ENCODE measurements around the gene CREG2.

CREG2 gene

DNA sequence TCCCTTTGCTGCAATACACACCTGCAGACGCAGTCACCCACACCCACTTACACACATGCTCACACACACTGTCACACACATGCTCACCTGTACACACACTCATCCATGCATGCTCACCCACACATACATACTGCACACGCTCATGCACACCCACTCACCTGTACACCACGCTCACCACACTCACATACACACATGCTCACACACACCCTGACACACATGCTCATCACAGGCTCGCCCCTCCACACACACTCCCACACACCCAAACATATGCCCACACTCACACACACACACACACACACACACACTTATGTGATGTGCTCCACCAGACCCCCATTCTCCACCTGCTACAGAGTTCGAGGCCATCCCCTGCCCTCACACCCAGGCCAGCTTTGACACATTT, 22.8 kb upstream of the CREG2 start:
- Histone ChIP-seq H3K9ac (ENCODE audit: low read length in 5 of 5) (no peak overlapping the region), H3K27me3 (ENCODE audit: control insufficient read depth in 5 of 5, insufficient read depth in 4 of 5, low read length in 5 of 5) (peaks cover 0 to 9% (median 3%) of the 10 kb centered on the region in 5 donors), H3K27ac (ENCODE audit: low read depth, low read length) (no peak overlapping the region), H3K4me3 (ENCODE audit: low read depth in 1 of 5, low read length in 5 of 5) (no peak overlapping the region), H3K36me3 (ENCODE audit: control insufficient read depth in 5 of 5, insufficient read depth in 5 of 5, low read length in 5 of 5) (no peaks in the 10 kb centered on the region), H3K4me1 (ENCODE audit: control insufficient read depth in 5 of 5, insufficient read depth in 5 of 5, low read length in 5 of 5) (no peaks in the 10 kb centered on the region), H3K9me3 (ENCODE audit: control insufficient read depth in 5 of 5, low read length in 5 of 5) (peaks cover 0 to 3% (median 0%) of the 10 kb centered on the region in 5 donors)

- no peaks in the 10 kb centered on the region for H3K4me1 ChIP-seq (ENCODE audit: control insufficient read depth in 5 of 5, insufficient read depth in 5 of 5, low read length in 5 of 5)
- no peak overlapping the region for H3K9ac ChIP-seq (ENCODE audit: low read length in 5 of 5)
- no peaks in the 10 kb centered on the region for H3K9me3 ChIP-seq (ENCODE audit: control insufficient read depth in 5 of 5, low read length in 5 of 5)
- no peak overlapping the region for H3K27ac ChIP-seq (ENCODE audit: low read depth, low read length)
- H3K36me3 ChIP-seq (ENCODE audit: control insufficient read depth in 5 of 5, insufficient read depth in 5 of 5, low read length in 5 of 5) = no peaks in the 10 kb centered on the region
- H3K4me3 ChIP-seq (ENCODE audit: low read depth in 1 of 5, low read length in 5 of 5) = no peak overlapping the region
- H3K27me3 ChIP-seq (ENCODE audit: control insufficient read depth in 5 of 5, insufficient read depth in 4 of 5, low read length in 5 of 5) = peaks cover 0 to 11% (median 3%) of the 10 kb centered on the region in 5 donors
These were observed 22.4 kb upstream of the CREG2 start for GRCh38 chr2:101409699-101410098.

DNA sequence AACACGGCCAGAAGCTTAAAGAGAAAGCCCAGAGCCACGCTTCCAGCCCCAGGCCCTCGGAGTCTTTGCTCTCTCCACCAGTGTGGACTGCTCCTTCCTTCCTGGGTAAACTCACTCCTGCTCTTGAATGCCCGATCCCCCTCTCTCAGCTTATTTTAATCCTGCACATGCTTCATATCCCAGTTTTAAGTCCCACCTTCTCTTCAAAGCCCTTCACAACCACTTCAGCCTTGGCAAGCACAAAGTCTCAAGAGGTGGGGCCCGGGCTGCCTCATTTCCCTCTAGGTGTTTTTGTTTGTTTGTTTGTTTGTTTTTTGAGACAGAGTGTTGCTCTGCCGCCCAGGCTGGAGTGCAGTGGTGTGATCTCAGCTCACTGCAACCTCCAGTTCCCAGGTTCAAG, 21.6 kb upstream of the CREG2 start:
- Histone ChIP-seq H3K27ac (ENCODE audit: low read depth, low read length) (no peak overlapping the region), H3K36me3 (ENCODE audit: control insufficient read depth in 5 of 5, insufficient read depth in 5 of 5, low read length in 5 of 5) (no peaks in the 10 kb centered on the region), H3K4me1 (ENCODE audit: control insufficient read depth in 5 of 5, insufficient read depth in 5 of 5, low read length in 5 of 5) (no peaks in the 10 kb centered on the region), H3K4me3 (ENCODE audit: low read depth in 1 of 5, low read length in 5 of 5) (no peak overlapping the region), H3K9ac (ENCODE audit: low read length in 5 of 5) (no peak overlapping the region), H3K9me3 (ENCODE audit: control insufficient read depth in 5 of 5, low read length in 5 of 5) (no peaks in the 10 kb centered on the region), H3K27me3 (ENCODE audit: control insufficient read depth in 5 of 5, insufficient read depth in 4 of 5, low read length in 5 of 5) (peaks cover 0 to 11% (median 3%) of the 10 kb centered on the region in 5 donors)

DNA sequence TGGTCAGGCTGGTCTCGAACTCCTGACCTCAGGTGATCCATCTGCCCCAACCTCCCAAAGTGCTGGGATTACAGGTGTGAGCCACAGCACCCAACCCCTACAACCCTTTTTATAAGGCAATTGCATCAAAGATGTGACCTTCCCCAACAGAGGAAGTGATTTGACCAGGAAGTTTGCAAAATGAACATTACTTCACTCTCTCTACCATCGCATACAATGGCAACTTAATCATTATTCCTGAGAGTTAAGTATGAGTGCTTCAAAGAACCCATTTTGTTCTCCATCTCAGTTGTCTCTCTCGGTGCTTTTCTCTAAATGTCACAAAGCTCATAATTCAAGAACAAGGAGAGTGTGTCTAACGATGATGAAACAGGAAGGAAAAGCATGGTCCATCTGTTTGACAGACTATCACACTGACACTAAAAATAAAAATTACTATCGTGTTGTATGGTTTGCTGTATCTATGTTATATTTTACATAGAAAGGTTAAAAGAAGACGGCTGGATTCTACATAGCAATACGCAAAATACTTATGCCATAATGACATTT, 18.1 kb upstream of the CREG2 start:
- Histone ChIP-seq H3K36me3 (ENCODE audit: control insufficient read depth in 5 of 5, insufficient read depth in 5 of 5, low read length in 5 of 5) (no peaks in the 10 kb centered on the region), H3K9me3 (ENCODE audit: control insufficient read depth in 5 of 5, low read length in 5 of 5) (no peaks in the 10 kb centered on the region), H3K27me3 (ENCODE audit: control insufficient read depth in 5 of 5, insufficient read depth in 4 of 5, low read length in 5 of 5) (peaks cover 0 to 15% (median 4%) of the 10 kb centered on the region in 5 donors), H3K9ac (ENCODE audit: low read length in 5 of 5) (no peak overlapping the region), H3K4me1 (ENCODE audit: control insufficient read depth in 5 of 5, insufficient read depth in 5 of 5, low read length in 5 of 5) (peaks cover 0 to 9% (median 0%) of the 10 kb centered on the region in 5 donors), H3K4me3 (ENCODE audit: low read depth in 1 of 5, low read length in 5 of 5) (no peak overlapping the region), H3K27ac (ENCODE audit: low read depth, low read length) (no peak overlapping the region)

- Histone ChIP-seq H3K4me3 (ENCODE audit: low read depth in 1 of 5, low read length in 5 of 5) (no peak overlapping the region), H3K27ac (ENCODE audit: low read depth, low read length) (no peak overlapping the region), H3K4me1 (ENCODE audit: control insufficient read depth in 5 of 5, insufficient read depth in 5 of 5, low read length in 5 of 5) (peaks cover 0 to 11% (median 0%) of the 10 kb centered on the region in 5 donors)
These were observed 16.4 kb upstream of the CREG2 start for GRCh38 chr2:101403745-101404144.

DNA sequence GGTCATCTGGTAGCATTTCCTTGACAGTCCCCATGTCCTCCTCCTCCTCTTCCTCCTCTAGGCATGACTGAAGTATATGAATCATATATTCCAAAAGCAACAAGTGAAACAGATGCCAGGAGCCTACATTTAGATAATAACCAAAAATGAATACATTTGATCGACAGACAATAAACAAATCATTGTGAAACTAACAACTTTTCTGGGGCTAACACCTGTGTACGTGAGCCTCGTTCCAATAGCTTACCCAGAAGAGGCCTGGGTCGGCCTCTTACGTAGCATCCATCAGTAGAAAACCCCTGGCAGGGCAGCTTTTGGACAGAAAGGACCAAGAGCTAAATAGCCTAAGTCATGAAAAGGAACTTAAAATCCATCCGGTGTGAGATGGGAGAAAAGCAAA, 15.3 kb upstream of the CREG2 start:
- no peak overlapping the region for H3K9ac ChIP-seq (ENCODE audit: low read length in 5 of 5)
- H3K36me3 ChIP-seq (ENCODE audit: control insufficient read depth in 5 of 5, insufficient read depth in 5 of 5, low read length in 5 of 5) = no peaks in the 10 kb centered on the region
- no peaks in the 10 kb centered on the region for H3K9me3 ChIP-seq (ENCODE audit: control insufficient read depth in 5 of 5, low read length in 5 of 5)
- H3K4me3 ChIP-seq (ENCODE audit: low read depth in 1 of 5, low read length in 5 of 5) = no peak overlapping the region
- peaks cover 0 to 19% (median 5%) of the 10 kb centered on the region in 5 donors for H3K27me3 ChIP-seq (ENCODE audit: control insufficient read depth in 5 of 5, insufficient read depth in 4 of 5, low read length in 5 of 5)
- peaks cover 0 to 11% (median 0%) of the 10 kb centered on the region in 5 donors for H3K4me1 ChIP-seq (ENCODE audit: control insufficient read depth in 5 of 5, insufficient read depth in 5 of 5, low read length in 5 of 5)
- H3K27ac ChIP-seq (ENCODE audit: low read depth, low read length) = no peak overlapping the region

More at GRCh38 chr2:101403745-101404144, 16.4 kb upstream of the CREG2 start:
- Histone ChIP-seq H3K9me3 (ENCODE audit: control insufficient read depth in 5 of 5, low read length in 5 of 5) (no peaks in the 10 kb centered on the region), H3K9ac (ENCODE audit: low read length in 5 of 5) (no peak overlapping the region), H3K27me3 (ENCODE audit: control insufficient read depth in 5 of 5, insufficient read depth in 4 of 5, low read length in 5 of 5) (peaks cover 0 to 16% (median 4%) of the 10 kb centered on the region in 5 donors), H3K36me3 (ENCODE audit: control insufficient read depth in 5 of 5, insufficient read depth in 5 of 5, low read length in 5 of 5) (no peaks in the 10 kb centered on the region)

DNA sequence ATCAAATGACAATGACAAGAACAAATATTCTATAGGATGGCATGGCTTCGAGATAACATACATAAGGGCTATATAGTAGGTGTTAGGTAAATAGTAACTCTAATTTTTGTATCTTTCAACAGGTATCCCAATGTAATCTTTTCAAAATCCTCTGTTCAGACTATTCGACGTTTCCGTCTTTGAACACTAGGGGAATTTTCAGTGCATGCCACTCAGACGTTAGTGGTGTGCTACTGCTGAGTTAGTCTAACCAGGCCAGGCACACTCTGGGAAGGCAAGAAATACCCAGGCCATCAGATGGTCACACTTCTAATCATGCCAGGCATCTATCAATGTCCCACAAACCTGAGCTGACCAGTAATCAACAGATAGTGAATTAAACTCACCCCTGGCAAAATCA, 14.6 kb upstream of the CREG2 start:
- Histone ChIP-seq H3K4me1 (ENCODE audit: control insufficient read depth in 5 of 5, insufficient read depth in 5 of 5, low read length in 5 of 5) (peaks cover 0 to 11% (median 0%) of the 10 kb centered on the region in 5 donors), H3K4me3 (ENCODE audit: low read depth in 1 of 5, low read length in 5 of 5) (no peak overlapping the region), H3K9ac (ENCODE audit: low read length in 5 of 5) (no peak overlapping the region), H3K27me3 (ENCODE audit: control insufficient read depth in 5 of 5, insufficient read depth in 4 of 5, low read length in 5 of 5) (peaks cover 0 to 19% (median 5%) of the 10 kb centered on the region in 5 donors), H3K9me3 (ENCODE audit: control insufficient read depth in 5 of 5, low read length in 5 of 5) (no peaks in the 10 kb centered on the region), H3K36me3 (ENCODE audit: control insufficient read depth in 5 of 5, insufficient read depth in 5 of 5, low read length in 5 of 5) (no peaks in the 10 kb centered on the region), H3K27ac (ENCODE audit: low read depth, low read length) (no peak overlapping the region)

GRCh38 chr2:101401326-101401665, 14.0 kb upstream of the CREG2 start:
- Histone ChIP-seq H3K4me1 (ENCODE audit: control insufficient read depth in 5 of 5, insufficient read depth in 5 of 5, low read length in 5 of 5) (peaks cover 0 to 11% (median 0%) of the 10 kb centered on the region in 5 donors), H3K4me3 (ENCODE audit: low read depth in 1 of 5, low read length in 5 of 5) (no peak overlapping the region), H3K9ac (ENCODE audit: low read length in 5 of 5) (no peak overlapping the region), H3K27ac (ENCODE audit: low read depth, low read length) (no peak overlapping the region), H3K27me3 (ENCODE audit: control insufficient read depth in 5 of 5, insufficient read depth in 4 of 5, low read length in 5 of 5) (peaks cover 0 to 19% (median 5%) of the 10 kb centered on the region in 5 donors), H3K36me3 (ENCODE audit: control insufficient read depth in 5 of 5, insufficient read depth in 5 of 5, low read length in 5 of 5) (no peaks in the 10 kb centered on the region), H3K9me3 (ENCODE audit: control insufficient read depth in 5 of 5, low read length in 5 of 5) (no peaks in the 10 kb centered on the region)

- Histone ChIP-seq H3K36me3 (ENCODE audit: control insufficient read depth in 5 of 5, insufficient read depth in 5 of 5, low read length in 5 of 5) (no peaks in the 10 kb centered on the region), H3K27me3 (ENCODE audit: control insufficient read depth in 5 of 5, insufficient read depth in 4 of 5, low read length in 5 of 5) (peaks cover 0 to 19% (median 5%) of the 10 kb centered on the region in 5 donors), H3K27ac (ENCODE audit: low read depth, low read length) (no peak overlapping the region), H3K4me3 (ENCODE audit: low read depth in 1 of 5, low read length in 5 of 5) (no peak overlapping the region), H3K4me1 (ENCODE audit: control insufficient read depth in 5 of 5, insufficient read depth in 5 of 5, low read length in 5 of 5) (peaks cover 0 to 11% (median 0%) of the 10 kb centered on the region in 5 donors), H3K9me3 (ENCODE audit: control insufficient read depth in 5 of 5, low read length in 5 of 5) (no peaks in the 10 kb centered on the region), H3K9ac (ENCODE audit: low read length in 5 of 5) (no peak overlapping the region)
These were observed 13.4 kb upstream of the CREG2 start for GRCh38 chr2:101400506-101401325.

GRCh38 chr2:101400048-101400447, 12.7 kb upstream of the CREG2 start:
- H3K4me1 ChIP-seq (ENCODE audit: control insufficient read depth in 5 of 5, insufficient read depth in 5 of 5, low read length in 5 of 5) = peaks cover 0 to 11% (median 0%) of the 10 kb centered on the region in 5 donors
- H3K9me3 ChIP-seq (ENCODE audit: control insufficient read depth in 5 of 5, low read length in 5 of 5) = no peaks in the 10 kb centered on the region
- no peak overlapping the region for H3K4me3 ChIP-seq (ENCODE audit: low read depth in 1 of 5, low read length in 5 of 5)
- no peaks in the 10 kb centered on the region for H3K36me3 ChIP-seq (ENCODE audit: control insufficient read depth in 5 of 5, insufficient read depth in 5 of 5, low read length in 5 of 5)
- H3K27me3 ChIP-seq (ENCODE audit: control insufficient read depth in 5 of 5, insufficient read depth in 4 of 5, low read length in 5 of 5) = peaks cover 0 to 19% (median 5%) of the 10 kb centered on the region in 5 donors
- H3K27ac ChIP-seq (ENCODE audit: low read depth, low read length) = no peak overlapping the region
- no peak overlapping the region for H3K9ac ChIP-seq (ENCODE audit: low read length in 5 of 5)

Data from subcutaneous abdominal adipose tissue (tissue), 5 donors.